IMR-90 (cell line): Measurements from ENCODE around the gene NDNF. TPM values are rescaled to one million over a fixed set of nuclear protein-coding genes. Genes with fewer than 3 reads are reported as not detected.

ENCODE experiments used
- ATAC-seq: fragments of 200-7000 bp; cut with Tn5 transposase; 2 replicates; pipeline ENCODE4 v1.9.1; 2020; ENCODE audit warnings: low read depth, mild to moderate bottlenecking, moderate library complexity
- BruUV-seq: library from RNA; stranded (reverse); fragments of 400-500 nt; replicated peaks from 2 replicates; lab custom pipeline; 2021; lab: Mats Ljungman, UMichigan
- CTCF ChIA-PET: fragments of 300-600 bp; formaldehyde crosslinking; extraction: SDS; loops from one replicate; lab custom pipeline; 2021; ENCODE audit warnings: antibody characterized with exemption; lab: Yijun Ruan, JAX
- POLR2A ChIA-PET: fragments of 300-600 bp; sonication (Branson Sonifier 250); formaldehyde crosslinking; loops from one replicate; lab custom pipeline; 2022; ENCODE audit warnings: antibody characterized with exemption; ENCODE audit not compliant: unreplicated experiment; lab: Charles Lee
- DNase-seq: peaks from one replicate; pipeline ENCODE4 v3.0.0; 2013
- H2AFZ ChIP-seq: replicated peaks from 2 replicates; pipeline ENCODE3; 2013; ENCODE audit warnings: low read length, mild to moderate bottlenecking; ENCODE audit not compliant: poor library complexity
- H2AK5ac ChIP-seq: 2 replicates; pipeline ENCODE4 v1.6.1; 2013; ENCODE audit warnings: low read depth, low read length, inconsistent platforms
- H2AK9ac ChIP-seq: replicated peaks from 2 replicates; pipeline ENCODE3; 2013; ENCODE audit warnings: mild to moderate bottlenecking, low read depth, low read length, moderate library complexity; ENCODE audit not compliant: poor library complexity
- H2BK120ac ChIP-seq: 2 replicates; pipeline ENCODE4 v1.6.1; 2013; ENCODE audit warnings: low read depth, low read length, inconsistent platforms
- H2BK15ac ChIP-seq: 3 replicates; pipeline ENCODE4 v1.6.1; 2013; ENCODE audit warnings: low read depth, low read length, inconsistent platforms
- H2BK20ac ChIP-seq: 2 replicates; pipeline ENCODE4 v1.6.1; 2013; ENCODE audit warnings: low read depth, mild to moderate bottlenecking, inconsistent platforms, low read length, moderate library complexity
- H2BK5ac ChIP-seq: 2 replicates; pipeline ENCODE4 v1.6.1; 2013; ENCODE audit warnings: mild to moderate bottlenecking, low read depth, low read length, inconsistent platforms; ENCODE audit not compliant: poor library complexity, severe bottlenecking
- H3K14ac ChIP-seq: replicated peaks from 2 replicates; pipeline ENCODE4 v1.6.1; 2013; ENCODE audit warnings: low read depth, low read length, inconsistent platforms
- H3K18ac ChIP-seq: 2 replicates; pipeline ENCODE4 v1.6.1; 2013; ENCODE audit warnings: low read depth, low read length, control low read depth
- H3K23ac ChIP-seq: 2 replicates; pipeline ENCODE4 v1.6.1; 2013; ENCODE audit warnings: low read depth, low read length, inconsistent platforms
- H3K27ac ChIP-seq: 2 replicates; pipeline ENCODE4 v1.5.1; 2013; ENCODE audit warnings: mild to moderate bottlenecking, control low read depth, low read length; ENCODE audit not compliant: insufficient read depth
- H3K27me3 ChIP-seq: 2 replicates; pipeline ENCODE4 v1.6.1; 2013; ENCODE audit warnings: low read length; ENCODE audit not compliant: control insufficient read depth, insufficient read depth
- H3K36me3 ChIP-seq: 2 replicates; pipeline ENCODE4 v1.6.1; 2013; ENCODE audit warnings: low read length, mixed read lengths; ENCODE audit not compliant: control insufficient read depth, insufficient read depth
- H3K4ac ChIP-seq: 2 replicates; pipeline ENCODE4 v1.6.1; 2013; ENCODE audit warnings: low read depth, low read length, inconsistent platforms
- H3K4me1 ChIP-seq: 2 replicates; pipeline ENCODE4 v1.6.1; 2013; ENCODE audit warnings: low read length, mixed read lengths; ENCODE audit not compliant: control insufficient read depth, insufficient read depth
- H3K4me2 ChIP-seq: 2 replicates; pipeline ENCODE4 v1.6.1; 2013; ENCODE audit warnings: low read depth, mild to moderate bottlenecking, control low read depth, low read length, moderate library complexity
- H3K4me3 ChIP-seq: 2 replicates; pipeline ENCODE4 v1.5.1; 2013; ENCODE audit warnings: low read depth, mild to moderate bottlenecking, control low read depth, low read length, moderate library complexity; ENCODE audit not compliant: insufficient read depth
- H3K56ac ChIP-seq: 2 replicates; pipeline ENCODE4 v1.6.1; 2013; ENCODE audit warnings: low read length, inconsistent platforms; ENCODE audit not compliant: insufficient read depth; ENCODE audit errors: extremely low read depth
- H3K79me1 ChIP-seq, 2 experiments: 2 replicates each; pipeline ENCODE4 v1.6.1; 2013; ENCODE audit warnings: low read length in 2 of 2, inconsistent platforms in 1 of 2, low read depth in 1 of 2
- H3K9ac ChIP-seq: 2 replicates; pipeline ENCODE4 v1.6.1; 2013; ENCODE audit warnings: low read depth, low read length, control low read depth
- H3K9me1 ChIP-seq: 2 replicates; pipeline ENCODE4 v1.6.1; 2013; ENCODE audit warnings: low read length, inconsistent platforms; ENCODE audit not compliant: insufficient read depth
- H3K9me3 ChIP-seq: 2 replicates; pipeline ENCODE4 v1.6.1; 2013; ENCODE audit warnings: low read length; ENCODE audit not compliant: control insufficient read depth, insufficient read depth
- H4K20me1 ChIP-seq: 2 replicates; pipeline ENCODE4 v1.6.1; 2013; ENCODE audit warnings: low read length, inconsistent platforms; ENCODE audit not compliant: insufficient read depth
- H4K5ac ChIP-seq: 2 replicates; pipeline ENCODE4 v1.6.1; 2013; ENCODE audit warnings: mild to moderate bottlenecking, low read depth, low read length, control low read depth
- H4K8ac ChIP-seq, 2 experiments: 2 replicates each; pipeline ENCODE4 v1.6.1; 2013; ENCODE audit warnings: low read depth in 2 of 2, low read length in 2 of 2, control low read depth in 1 of 2, inconsistent platforms in 1 of 2
- H4K91ac ChIP-seq: 2 replicates; pipeline ENCODE4 v1.6.1; 2013; ENCODE audit warnings: low read depth, low read length, inconsistent platforms; ENCODE audit not compliant: insufficient read depth
- BHLHE40 ChIP-seq: fragments of 150-350 bp; IDR thresholded peaks from 2 replicates; pipeline ENCODE4 v1.6.1; 2016; ENCODE audit warnings: mild to moderate bottlenecking, low read depth, low read length
- MAFK ChIP-seq: IDR thresholded peaks from 2 replicates; pipeline ENCODE4 v1.6.1; 2012; ENCODE audit warnings: low read depth, low read length, improper control_type of control experiment
- MXI1 ChIP-seq: IDR thresholded peaks from 2 replicates; pipeline ENCODE4 v1.6.1; 2012; ENCODE audit warnings: low read depth, mild to moderate bottlenecking, low read length, moderate library complexity, borderline replicate concordance
- WGBS, 2 experiments: methylation state at CpG; one replicate each; pipeline versions ENCODE4 v1.1.5 to v1.1.7; 2013; ENCODE audit warnings: missing lambda C conversion rate in 2 of 2; ENCODE audit not compliant: insufficient read length in 1 of 2; ENCODE audit errors: extremely low coverage in 2 of 2; 5-methylcytosine and 5-hydroxymethylcytosine counted together
- dilution Hi-C: fragments of 300-500 bp; cut with HindIII; formaldehyde crosslinking; loops from one replicate; pipeline ENCODE4 v1.14.3; 2018; ENCODE audit warnings: low sequenced_read_pairs; ENCODE audit not compliant: unreplicated experiment
- in situ Hi-C: fragments of 300-500 bp; cut with MboI; formaldehyde crosslinking; loops from 3 replicates; pipeline ENCODE4 v1.14.3; 2019; ENCODE audit warnings: low sequenced_read_pairs, inconsistent platforms, mixed read lengths
- intact Hi-C: fragments of 100-400 bp; cut with micrococcal nuclease; formaldehyde crosslinking; loops from 2 replicates; pipeline ENCODE4 v1.10.0; 2022
- polyA plus RNA-seq, 3 experiments: library from polyadenylated mRNA; depleted of rRNA; stranded (reverse); fragments of >200 nt; gene quantifications; 2 replicates each; pipeline ENCODE4 v1.2.3, GENCODE V29; 2012; ENCODE audit warnings: low replicate concordance in 1 of 3
- total RNA-seq: library from RNA; depleted of rRNA; stranded (reverse); fragments of >200 nt; gene quantifications from 2 replicates; pipeline ENCODE4 v1.2.3, GENCODE V29; 2012

Gene NDNF
- total and polyA plus RNA-seq, 2 of the 4 experiments (the other 2 are of a cell fraction), result under 0.01 TPM; not detected in 1

GRCh38 chr4:121018543-121018942 lies 53.8 kb downstream of the NDNF start:
- H2AFZ ChIP-seq, result no peak overlapping the region
- no peak overlapping the region for H3K4me2 ChIP-seq
- no peaks in the 10 kb centered on the region for H3K9me1 ChIP-seq
- no peak overlapping the region for H3K27ac ChIP-seq
- H3K4me1 ChIP-seq, result no peaks in the 10 kb centered on the region
- TF ChIP-seq MXI1 (no peak), MAFK (peak; percentile 69), BHLHE40 (no peak)
- ATAC-seq (no peak), DNase-seq (no peak)
- no peak overlapping the region for H4K91ac ChIP-seq
- WGBS, 2 experiments, result no CpG with 5 or more reads among the region's 1 CpG
- no peak overlapping the region for H3K4ac ChIP-seq
- no peaks in the 10 kb centered on the region for H3K27me3 ChIP-seq
- no peaks in the 10 kb centered on the region for H3K9me3 ChIP-seq
- intact Hi-C loops (no loop called here), in situ Hi-C loops (no loop called here), dilution Hi-C loops (no loop called here)
- H3K36me3 ChIP-seq, result no peaks in the 10 kb centered on the region
- H3K23ac ChIP-seq, result no peak overlapping the region
- H2AK9ac ChIP-seq, result no peak overlapping the region
- H2BK20ac ChIP-seq, result no peak overlapping the region
- no peak overlapping the region for H3K18ac ChIP-seq
- H3K9ac ChIP-seq, result no peak overlapping the region
- no peaks in the 10 kb centered on the region for H3K79me1 ChIP-seq
- H3K4me3 ChIP-seq, result no peak overlapping the region
- H3K14ac ChIP-seq, result no peak overlapping the region
- no peak overlapping the region for H2BK5ac ChIP-seq
- no peak overlapping the region for H2BK15ac ChIP-seq
- no peak overlapping the region for H3K56ac ChIP-seq
- H4K20me1 ChIP-seq, result no peaks in the 10 kb centered on the region
- ChIA-PET POLR2A (no interaction called here), CTCF (no interaction called here)
- H2AK5ac ChIP-seq, result no peak overlapping the region
- no peak overlapping the region for H4K8ac ChIP-seq
- BruUV-seq, result no TSS peak
- no peak overlapping the region for H4K5ac ChIP-seq
- H2BK120ac ChIP-seq, result no peak overlapping the region
